OCI-LY1 (cell line): ENCODE measurements around the gene ETV6.

Experiments
- EZH2 ChIP-seq: fragments of 200-600 bp; sonication (generic), shearing (Covaris generic); IDR thresholded peaks from 2 replicates; pipeline ENCODE4 v1.8.0; 2017; ENCODE audit warnings: borderline replicate concordance, mixed run types, mild to moderate bottlenecking, antibody characterized with exemption, low read length, moderate library complexity, mixed read lengths
- TF ChIP-seq, protein P1 (sequence below): fragments of 200-600 bp; sonication (generic), shearing (Covaris generic); IDR thresholded peaks from 2 replicates; pipeline ENCODE4 v1.5.1; 2017; ENCODE audit warnings: mild to moderate bottlenecking, antibody characterized with exemption, low read length, moderate library complexity, mixed read lengths

DNA sequence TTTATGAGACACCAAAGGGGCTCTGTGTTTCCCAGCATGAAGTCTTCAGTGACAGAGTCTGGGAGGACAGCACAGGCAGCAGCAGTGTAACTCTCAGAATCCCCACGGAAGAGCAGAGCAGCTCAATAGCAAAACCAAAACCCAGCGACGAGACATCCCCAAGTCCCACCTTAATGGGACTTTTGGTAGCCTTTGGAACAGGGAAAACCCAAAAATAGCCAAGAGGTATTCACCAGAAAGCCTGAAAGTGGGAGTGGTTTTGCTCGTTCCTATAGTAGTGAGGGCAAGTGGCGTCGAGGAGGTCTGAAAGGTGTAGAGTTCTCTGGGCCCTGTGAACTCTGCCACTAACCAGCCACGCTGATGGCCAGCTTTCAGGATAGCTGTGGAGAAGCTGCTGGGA is 174.6 kb downstream of the ETV6 start:
- TF ChIP-seq, protein P1, sequence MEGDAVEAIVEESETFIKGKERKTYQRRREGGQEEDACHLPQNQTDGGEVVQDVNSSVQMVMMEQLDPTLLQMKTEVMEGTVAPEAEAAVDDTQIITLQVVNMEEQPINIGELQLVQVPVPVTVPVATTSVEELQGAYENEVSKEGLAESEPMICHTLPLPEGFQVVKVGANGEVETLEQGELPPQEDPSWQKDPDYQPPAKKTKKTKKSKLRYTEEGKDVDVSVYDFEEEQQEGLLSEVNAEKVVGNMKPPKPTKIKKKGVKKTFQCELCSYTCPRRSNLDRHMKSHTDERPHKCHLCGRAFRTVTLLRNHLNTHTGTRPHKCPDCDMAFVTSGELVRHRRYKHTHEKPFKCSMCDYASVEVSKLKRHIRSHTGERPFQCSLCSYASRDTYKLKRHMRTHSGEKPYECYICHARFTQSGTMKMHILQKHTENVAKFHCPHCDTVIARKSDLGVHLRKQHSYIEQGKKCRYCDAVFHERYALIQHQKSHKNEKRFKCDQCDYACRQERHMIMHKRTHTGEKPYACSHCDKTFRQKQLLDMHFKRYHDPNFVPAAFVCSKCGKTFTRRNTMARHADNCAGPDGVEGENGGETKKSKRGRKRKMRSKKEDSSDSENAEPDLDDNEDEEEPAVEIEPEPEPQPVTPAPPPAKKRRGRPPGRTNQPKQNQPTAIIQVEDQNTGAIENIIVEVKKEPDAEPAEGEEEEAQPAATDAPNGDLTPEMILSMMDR = no peak
- no peak for TF ChIP-seq EZH2
